ENCODE measurements around the gene CACNG7. TPM values are rescaled to one million over a fixed set of nuclear protein-coding genes. Genes with fewer than 3 reads are reported as not detected.
A peak's percentile ranks its signal among the peaks of the same experiment; 100 is the strongest.

The CACNG7 gene
- total RNA-seq, 1 experiment from 2014 or later, result not detected

DNA sequence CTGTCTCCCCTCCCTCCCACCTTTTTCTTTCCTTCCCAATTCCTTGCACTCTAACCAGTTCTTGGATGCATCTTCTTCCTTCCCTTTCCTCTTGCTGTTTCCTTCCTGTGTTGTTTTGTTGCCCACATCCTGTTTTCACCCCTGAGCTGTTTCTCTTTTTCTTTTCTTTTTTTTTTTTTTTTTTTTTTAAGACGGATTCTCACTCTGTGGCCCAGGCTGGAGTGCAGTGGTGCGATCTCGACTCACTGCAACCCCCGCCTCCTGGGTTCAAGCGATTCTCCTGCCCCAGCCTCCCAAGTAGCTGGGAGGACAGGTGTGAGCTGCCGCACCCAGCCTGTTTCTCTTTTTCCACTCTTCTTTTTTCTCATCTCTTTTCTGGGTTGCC lies 34.5 kb upstream of the CACNG7 start:
- intact Hi-C loops (cut with micrococcal nuclease; ENCODE audit: unreplicated experiment), result no loop called here
- no peak for DNase-seq (ENCODE audit: low spot score)
- H3K27ac ChIP-seq (ENCODE audit: low read depth, low read length, poor library complexity, severe bottlenecking), result no peak overlapping the region
- ChIA-PET CTCF (no interaction called here), POLR2A (ENCODE audit: low non-redundant PET) (no interaction called here)
- H3K4me1 ChIP-seq (ENCODE audit: insufficient read depth, low read length, poor library complexity, severe bottlenecking), result peaks cover 1% of the 10 kb centered on the region
- no peaks in the 10 kb centered on the region for H3K27me3 ChIP-seq (replicated peaks; ENCODE audit: insufficient read depth, low read depth, low read length, poor library complexity)
- TF ChIP-seq, protein P1, sequence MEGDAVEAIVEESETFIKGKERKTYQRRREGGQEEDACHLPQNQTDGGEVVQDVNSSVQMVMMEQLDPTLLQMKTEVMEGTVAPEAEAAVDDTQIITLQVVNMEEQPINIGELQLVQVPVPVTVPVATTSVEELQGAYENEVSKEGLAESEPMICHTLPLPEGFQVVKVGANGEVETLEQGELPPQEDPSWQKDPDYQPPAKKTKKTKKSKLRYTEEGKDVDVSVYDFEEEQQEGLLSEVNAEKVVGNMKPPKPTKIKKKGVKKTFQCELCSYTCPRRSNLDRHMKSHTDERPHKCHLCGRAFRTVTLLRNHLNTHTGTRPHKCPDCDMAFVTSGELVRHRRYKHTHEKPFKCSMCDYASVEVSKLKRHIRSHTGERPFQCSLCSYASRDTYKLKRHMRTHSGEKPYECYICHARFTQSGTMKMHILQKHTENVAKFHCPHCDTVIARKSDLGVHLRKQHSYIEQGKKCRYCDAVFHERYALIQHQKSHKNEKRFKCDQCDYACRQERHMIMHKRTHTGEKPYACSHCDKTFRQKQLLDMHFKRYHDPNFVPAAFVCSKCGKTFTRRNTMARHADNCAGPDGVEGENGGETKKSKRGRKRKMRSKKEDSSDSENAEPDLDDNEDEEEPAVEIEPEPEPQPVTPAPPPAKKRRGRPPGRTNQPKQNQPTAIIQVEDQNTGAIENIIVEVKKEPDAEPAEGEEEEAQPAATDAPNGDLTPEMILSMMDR (conservative IDR thresholded peaks at IDR 0.05; ENCODE audit: low read depth, low read length), result no peak
- TF ChIP-seq EZH2 (IDR thresholded peaks at IDR 0.05; ENCODE audit: borderline replicate concordance, low read depth, low read length, poor library complexity, severe bottlenecking), result no peak
- no peak overlapping the region for H3K4me3 ChIP-seq (ENCODE audit: low read depth, low read length, poor library complexity, severe bottlenecking)
- no peaks in the 10 kb centered on the region for H3K9me3 ChIP-seq (ENCODE audit: low read depth, low read length, poor library complexity, severe bottlenecking)
- peaks cover 17% of the 10 kb centered on the region for H3K36me3 ChIP-seq (ENCODE audit: insufficient read depth, low read length, poor library complexity, severe bottlenecking)
- BruUV-seq (replicated peaks), result no TSS peak

DNA sequence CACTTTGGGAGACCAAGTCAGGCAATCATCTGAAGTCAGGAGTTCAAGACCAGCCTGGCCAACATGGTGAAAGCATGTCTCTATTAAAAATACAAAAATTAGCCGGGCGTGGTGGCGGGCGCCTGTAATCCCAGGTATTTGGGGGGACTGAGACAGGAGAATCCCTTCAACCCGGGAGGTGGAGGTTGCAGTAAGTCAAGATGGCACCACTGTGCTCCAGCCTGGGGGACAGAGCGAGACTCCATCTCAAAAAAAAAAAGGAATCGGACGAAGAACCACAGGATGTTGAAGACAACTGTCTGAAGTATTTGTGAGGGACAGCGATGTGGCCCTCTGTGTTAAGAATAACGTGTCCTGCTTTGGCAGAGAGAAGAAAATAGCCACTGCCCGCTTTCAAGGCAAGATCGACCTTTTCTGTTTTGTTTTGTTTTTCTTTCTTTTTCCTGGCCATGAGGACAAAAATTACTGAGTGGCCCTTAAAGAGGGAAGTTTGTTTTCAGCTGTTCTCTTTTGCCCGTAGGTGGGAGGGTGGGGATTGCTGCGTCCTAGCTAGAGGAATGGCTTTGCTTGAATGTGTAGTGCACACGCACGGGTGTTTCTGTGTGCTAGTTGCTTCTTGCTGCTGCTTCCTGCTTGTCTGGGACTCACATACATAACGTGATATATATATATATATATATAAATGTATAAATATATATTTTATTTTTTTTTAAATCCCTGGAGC lies 33.3 kb upstream of the CACNG7 start:
- BruUV-seq (replicated peaks), result TSS peak; percentile 31
- intact Hi-C loops (cut with micrococcal nuclease; ENCODE audit: unreplicated experiment), result no loop called here
- ChIA-PET POLR2A (ENCODE audit: low non-redundant PET) (no interaction called here), CTCF (no interaction called here)
- Histone ChIP-seq H3K4me3 (ENCODE audit: low read depth, low read length, poor library complexity, severe bottlenecking) (no peak overlapping the region), H3K27ac (ENCODE audit: low read depth, low read length, poor library complexity, severe bottlenecking) (no peak overlapping the region), H3K9me3 (ENCODE audit: low read depth, low read length, poor library complexity, severe bottlenecking) (no peaks in the 10 kb centered on the region), H3K36me3 (ENCODE audit: insufficient read depth, low read length, poor library complexity, severe bottlenecking) (peaks cover 17% of the 10 kb centered on the region), H3K4me1 (ENCODE audit: insufficient read depth, low read length, poor library complexity, severe bottlenecking) (peaks cover 6% of the 10 kb centered on the region), H3K27me3 (replicated peaks; ENCODE audit: insufficient read depth, low read depth, low read length, poor library complexity) (no peaks in the 10 kb centered on the region)
- no peak for DNase-seq (ENCODE audit: low spot score)
- no peak for TF ChIP-seq EZH2 (IDR thresholded peaks at IDR 0.05; ENCODE audit: borderline replicate concordance, low read depth, low read length, poor library complexity, severe bottlenecking)
- TF ChIP-seq, protein P1 (conservative IDR thresholded peaks at IDR 0.05; ENCODE audit: low read depth, low read length), result no peak

DNA sequence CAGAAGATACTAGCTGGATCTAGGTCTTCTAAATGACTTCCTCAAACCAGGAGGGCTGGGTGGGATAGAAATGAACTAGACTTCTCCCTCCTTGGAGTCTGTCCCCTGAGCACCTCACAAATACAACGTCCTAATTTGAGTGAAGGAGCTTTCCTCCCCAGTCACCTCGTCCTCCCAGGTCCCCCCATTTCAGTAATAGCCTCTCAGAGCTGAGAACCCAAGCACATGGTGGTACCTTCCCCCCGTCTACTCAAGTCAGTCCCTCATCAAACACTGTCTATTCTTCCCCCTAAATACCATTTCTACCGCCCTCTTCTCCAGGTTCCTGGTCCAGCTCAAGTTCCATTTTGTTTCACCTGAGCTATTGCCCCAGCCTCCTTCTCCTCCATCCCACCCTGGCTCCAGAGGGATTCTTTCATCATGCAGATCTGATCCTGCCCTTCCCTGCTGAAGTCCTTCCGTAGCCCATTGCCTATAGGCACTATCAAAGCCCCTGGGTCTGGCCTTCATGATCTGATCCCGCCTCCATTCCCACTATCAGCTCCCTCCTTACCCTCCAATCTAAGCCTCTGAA lies 32.3 kb upstream of the CACNG7 start:
- intact Hi-C loops (cut with micrococcal nuclease; ENCODE audit: unreplicated experiment), result no loop called here
- Histone ChIP-seq H3K36me3 (ENCODE audit: insufficient read depth, low read length, poor library complexity, severe bottlenecking) (peaks cover 17% of the 10 kb centered on the region), H3K27me3 (replicated peaks; ENCODE audit: insufficient read depth, low read depth, low read length, poor library complexity) (no peaks in the 10 kb centered on the region), H3K4me1 (ENCODE audit: insufficient read depth, low read length, poor library complexity, severe bottlenecking) (peaks cover 14% of the 10 kb centered on the region), H3K4me3 (ENCODE audit: low read depth, low read length, poor library complexity, severe bottlenecking) (no peak overlapping the region), H3K27ac (ENCODE audit: low read depth, low read length, poor library complexity, severe bottlenecking) (no peak overlapping the region), H3K9me3 (ENCODE audit: low read depth, low read length, poor library complexity, severe bottlenecking) (no peaks in the 10 kb centered on the region)
- CTCF ChIA-PET, result interaction anchor here (0.6 kb wide), 1 partner anchor 153 kb away, joined by 4 read pairs; no protein-coding TSS in a partner anchor
- DNase-seq (ENCODE audit: low spot score), result no peak
- POLR2A ChIA-PET (ENCODE audit: low non-redundant PET), result no interaction called here
- BruUV-seq (replicated peaks), result no TSS peak
- TF ChIP-seq, protein P1 (conservative IDR thresholded peaks at IDR 0.05; ENCODE audit: low read depth, low read length), result no peak
